ENCODE measurements around the gene SWT1.

SWT1 gene

DNA sequence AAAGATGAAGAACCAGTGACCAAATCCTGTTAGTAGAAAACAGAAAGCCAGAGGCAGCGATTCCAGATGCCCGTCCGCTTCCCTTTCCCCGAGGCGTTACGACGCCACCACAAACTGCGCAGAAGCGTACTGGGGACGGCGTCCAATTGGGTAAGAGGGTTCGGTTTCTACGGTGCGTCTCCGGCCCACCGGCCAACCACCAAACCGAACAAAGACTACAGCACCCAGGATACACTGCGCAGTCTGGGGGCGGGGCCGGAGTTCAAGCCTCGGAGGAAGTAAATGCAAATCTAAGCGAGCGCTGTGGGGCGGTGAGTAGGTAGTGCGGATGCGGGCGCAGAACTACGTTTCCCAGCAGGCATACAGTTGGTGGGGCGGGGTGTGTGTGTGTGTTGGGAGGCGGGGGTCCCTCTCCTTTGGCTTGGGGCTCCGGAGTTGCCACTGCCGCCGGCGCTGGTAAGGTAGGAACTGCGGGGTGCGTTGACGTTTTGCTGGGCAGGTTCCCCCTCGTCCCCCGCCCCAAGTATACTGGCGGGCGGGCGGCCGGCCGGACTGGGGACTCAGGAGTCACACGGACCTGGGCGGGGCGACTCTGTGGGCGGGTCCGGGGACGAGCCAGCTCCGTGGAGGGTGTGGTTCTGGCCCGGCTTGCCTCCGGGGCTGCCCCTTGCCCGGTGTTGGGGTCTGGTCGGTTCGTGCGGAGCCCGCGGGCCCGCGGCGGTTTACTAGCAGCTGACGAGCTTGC, at the start of gene SWT1, which contains the start of gene TRMT1L:
TSS of gene SWT1 (plus strand) at position 314 of the 745 bp plus-strand sequence. CDS start 3,675 bp downstream, outside the sequence.
TSS of gene TRMT1L (minus strand) at position 100 of the 745 bp plus-strand sequence. CDS start 241 bp downstream, outside the sequence.
- peak; percentile 99 for DNase-seq (ENCODE audit: low read depth)

GRCh38 chr1:185108321-185108720, 48.6 kb upstream of the SWT1 start:
- peak; percentile 37 for DNase-seq (ENCODE audit: low read depth)

GRCh38 chr1:185110145-185110544, 46.8 kb upstream of the SWT1 start:
- peak; percentile 18 for DNase-seq (ENCODE audit: low read depth)

GRCh38 chr1:185111873-185112272, 45.1 kb upstream of the SWT1 start:
- DNase-seq (ENCODE audit: low read depth): no peak

DNA sequence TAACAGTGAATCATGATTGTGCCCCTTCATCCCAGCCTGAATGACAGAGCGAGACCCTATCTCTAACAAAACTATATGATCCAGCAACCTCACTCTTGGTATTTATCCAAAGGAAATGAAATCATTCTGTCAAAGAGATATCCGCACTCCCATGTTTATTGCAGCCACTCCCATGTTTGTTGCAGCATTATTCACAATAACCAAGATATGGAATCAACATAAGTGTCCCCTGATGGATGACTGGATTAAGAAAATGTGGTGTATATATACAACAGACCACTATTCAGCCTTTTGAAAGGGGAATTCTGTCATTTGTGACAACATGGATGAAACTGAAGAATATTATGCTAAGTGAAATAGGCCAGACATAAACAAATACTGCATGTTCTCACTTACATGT, 44.6 kb upstream of the SWT1 start:
- peak; percentile 27 for DNase-seq (ENCODE audit: low read depth)

GRCh38 chr1:185129708-185130107, 27.3 kb upstream of the SWT1 start:
- DNase-seq (ENCODE audit: low read depth): no peak

GRCh38 chr1:185132534-185132933, 24.4 kb upstream of the SWT1 start:
- no peak for DNase-seq (ENCODE audit: low read depth)

DNA sequence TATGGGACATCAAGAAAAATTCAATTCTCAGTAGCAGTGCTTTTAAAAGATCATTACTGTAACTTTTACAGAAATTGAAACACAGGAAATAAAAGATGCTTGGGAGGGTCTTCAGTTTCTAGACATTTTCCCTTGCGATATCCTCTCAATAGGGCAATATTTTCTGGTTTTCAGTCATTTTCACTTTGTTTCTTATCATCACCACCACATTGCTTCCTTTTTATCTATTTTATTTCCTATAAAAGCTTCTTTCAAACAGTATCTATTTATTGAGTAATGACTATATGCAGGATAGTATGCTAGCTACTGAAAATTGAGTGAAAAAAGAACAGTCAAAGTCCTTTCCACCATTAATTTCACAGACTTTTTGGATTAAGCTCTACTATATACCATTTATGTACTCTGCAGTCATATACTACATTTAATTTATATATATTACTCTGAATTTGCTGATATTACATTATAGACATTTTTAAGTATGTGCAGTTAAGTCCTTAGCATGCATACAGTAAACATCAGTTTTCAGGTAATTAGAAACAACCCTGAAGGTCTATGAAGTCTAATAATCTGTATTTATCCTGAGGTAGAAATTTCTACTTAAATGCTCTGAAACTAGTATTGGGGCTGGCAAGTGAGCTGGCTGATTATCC, 18.9 kb upstream of the SWT1 start:
- no peak for DNase-seq (ENCODE audit: low read depth)

DNA sequence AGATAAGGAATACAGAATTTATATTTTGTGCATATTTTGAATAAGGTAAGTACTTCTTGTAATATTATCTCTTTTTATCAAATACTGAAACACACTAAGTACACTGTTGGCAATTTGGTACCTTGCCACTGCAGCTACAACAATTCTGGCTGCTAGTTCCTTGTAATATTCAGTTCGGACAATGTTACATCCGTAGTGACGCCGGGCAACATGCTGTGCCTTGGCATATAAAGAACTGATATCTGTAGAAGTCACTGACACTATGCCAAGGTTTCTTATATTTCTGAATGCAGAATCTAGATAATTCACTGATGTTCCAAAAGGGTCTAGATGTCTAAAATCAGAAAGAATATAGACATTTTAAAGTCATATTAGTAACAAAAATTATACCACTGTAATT, 17.7 kb upstream of the SWT1 start:
- DNase-seq (ENCODE audit: low read depth): no peak

GRCh38 chr1:185144233-185144632, 12.7 kb upstream of the SWT1 start:
- peak; percentile 11 for DNase-seq (ENCODE audit: low read depth)

- DNase-seq (ENCODE audit: low read depth): no peak
Measured at GRCh38 chr1:185151215-185151614, 5.8 kb upstream of the SWT1 start.

DNA sequence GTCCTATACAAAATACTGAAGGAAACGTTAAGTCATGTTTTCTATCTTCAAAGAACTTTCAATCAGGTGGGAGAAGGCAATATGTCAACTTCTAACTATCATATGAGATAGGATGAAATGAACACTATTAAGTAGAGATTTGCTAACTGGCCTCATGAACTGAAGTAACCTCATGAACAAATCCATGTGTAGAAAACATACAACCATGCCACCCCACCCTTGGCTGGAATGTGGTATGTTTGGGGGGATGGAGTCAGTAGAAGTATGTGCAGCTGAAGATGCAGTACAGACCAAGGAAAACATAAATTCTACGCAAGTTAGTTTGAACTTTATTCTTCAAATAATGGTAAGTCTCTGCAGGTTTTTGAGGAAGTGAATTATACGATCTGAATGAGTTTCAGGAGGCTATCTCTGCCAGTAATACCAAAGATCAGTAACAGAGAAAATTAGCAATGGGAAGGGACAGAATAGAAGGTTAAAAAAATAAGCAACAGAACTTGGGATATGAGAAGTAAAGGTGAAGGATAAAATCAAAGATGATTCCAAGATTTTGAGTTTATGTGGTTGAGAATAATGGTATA, 4.7 kb upstream of the SWT1 start:
- DNase-seq (ENCODE audit: low read depth): peak; percentile 17

DNA sequence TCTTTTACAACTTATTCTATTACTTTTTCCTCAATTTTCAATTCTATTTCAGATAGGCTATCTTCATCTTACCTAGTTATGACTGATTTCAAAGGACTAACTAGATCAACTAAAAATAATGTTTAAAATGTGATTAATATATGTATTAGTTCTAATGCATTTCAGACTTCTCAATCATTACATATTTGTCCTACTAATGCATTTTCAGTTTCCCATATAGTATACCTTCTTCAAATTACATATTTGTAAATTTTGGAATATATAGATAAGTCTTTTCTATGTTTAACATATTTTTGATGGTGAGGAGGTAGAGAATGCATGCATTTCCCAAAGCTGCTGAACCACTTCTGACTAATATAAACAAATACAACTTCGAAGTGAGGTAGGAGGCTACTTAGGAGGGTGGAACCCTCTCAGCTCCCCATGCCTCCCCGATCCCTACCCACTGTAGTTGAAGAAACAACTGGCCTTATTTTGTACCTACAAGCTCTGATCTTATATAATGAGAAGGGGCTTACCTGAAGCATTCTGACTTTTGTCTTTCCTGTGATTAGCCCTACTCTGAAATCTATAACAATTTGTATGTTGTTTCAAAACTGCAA, 2.0 kb upstream of the SWT1 start:
- peak; percentile 18 for DNase-seq (ENCODE audit: low read depth)

DNA sequence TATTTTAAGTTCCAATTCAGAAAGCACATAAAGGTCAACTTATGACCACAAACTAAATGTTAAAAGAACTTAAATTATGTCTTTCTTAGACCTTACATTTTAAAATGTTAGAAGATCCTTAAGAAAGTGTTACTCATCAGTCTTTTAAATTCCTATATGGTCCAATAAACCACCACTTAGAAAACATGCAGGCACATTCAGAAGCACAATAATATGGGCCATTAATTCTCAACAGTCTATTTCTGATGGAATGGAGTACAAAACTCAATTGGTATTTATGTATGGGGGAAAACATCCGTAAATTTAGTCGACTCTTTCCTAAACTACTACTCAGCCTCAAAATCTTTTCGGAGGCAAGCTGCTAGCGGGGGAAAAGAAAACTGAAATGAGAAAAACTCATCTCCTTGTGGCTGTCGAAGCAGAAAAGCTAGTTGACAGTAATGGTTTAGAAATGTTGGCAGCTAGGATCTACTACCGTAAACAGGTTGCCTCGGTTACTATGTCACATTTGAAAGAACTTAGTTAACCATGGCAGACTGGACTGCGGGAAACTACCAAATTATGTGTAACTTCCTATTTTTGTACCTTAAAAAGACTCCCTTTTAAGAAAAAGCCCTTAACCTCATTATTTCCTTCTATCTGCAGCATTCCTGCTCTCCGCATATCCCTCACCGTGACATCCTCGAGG, 1.2 kb upstream of the SWT1 start:
- peak; percentile 50 for DNase-seq (ENCODE audit: low read depth)

GRCh38 chr1:185156288-185156853, 596 bp upstream of the SWT1 start:
- peak; percentile 25 for DNase-seq (ENCODE audit: low read depth)

DNA sequence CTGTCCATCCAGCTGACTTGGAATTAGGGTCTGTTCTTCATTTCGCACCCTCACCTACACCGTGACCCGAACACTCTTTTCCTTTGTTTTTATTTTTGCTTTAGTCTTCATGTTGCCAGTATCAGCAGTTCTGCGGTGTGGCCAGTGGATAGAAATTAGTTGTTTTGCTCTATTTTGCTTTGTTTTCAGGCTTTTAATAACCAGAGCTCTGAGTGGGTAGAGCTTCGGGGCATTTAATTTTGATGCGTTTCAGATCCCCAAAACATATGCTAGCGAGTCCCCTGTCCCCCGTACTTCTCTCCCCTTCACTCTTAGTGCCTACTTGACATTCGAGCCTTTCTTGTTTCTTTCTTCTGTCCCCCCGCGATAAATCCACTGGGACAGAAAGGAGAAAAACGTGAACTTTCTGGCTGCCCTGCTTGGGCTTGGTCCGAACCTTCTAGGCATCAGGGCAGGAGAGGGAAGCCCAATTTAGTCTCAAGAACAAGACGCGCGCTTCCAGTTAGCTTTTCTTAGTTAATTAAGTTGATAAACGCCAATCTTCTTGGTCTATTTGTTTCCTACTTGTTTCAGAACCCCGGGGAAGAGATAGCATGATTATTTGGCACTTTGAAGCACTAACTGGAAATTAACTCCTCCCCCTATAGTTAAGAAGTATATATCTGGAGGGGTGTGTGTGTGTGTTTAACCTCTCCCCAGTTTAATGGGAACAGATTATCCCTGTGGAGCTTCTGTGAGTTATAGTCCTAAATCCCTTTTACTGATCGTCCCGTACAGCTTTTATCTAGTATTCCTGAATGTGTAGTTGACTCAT, 839 bp downstream of the SWT1 start:
- DNase-seq (ENCODE audit: low read depth): peak; percentile 31

DNA sequence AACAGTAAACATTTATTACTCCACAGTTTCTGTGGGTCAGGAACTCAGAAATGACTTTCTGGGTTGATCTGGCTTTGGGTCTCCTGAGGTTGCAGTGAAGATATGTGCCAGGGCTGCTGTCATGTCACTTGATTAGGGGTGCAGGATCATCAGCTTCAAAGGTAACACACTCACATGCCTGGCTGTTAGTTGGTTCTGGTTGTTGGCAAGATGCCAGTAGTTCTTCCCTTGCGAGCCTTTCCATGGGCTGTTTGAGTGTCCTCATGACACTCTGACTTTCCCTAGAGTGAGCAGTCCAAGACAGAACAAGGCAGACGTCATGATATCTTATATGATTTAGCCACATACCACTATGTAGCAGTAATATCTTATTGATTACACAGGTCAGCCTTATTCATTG, 1.8 kb downstream of the SWT1 start:
- no peak for DNase-seq (ENCODE audit: low read depth)

DNA sequence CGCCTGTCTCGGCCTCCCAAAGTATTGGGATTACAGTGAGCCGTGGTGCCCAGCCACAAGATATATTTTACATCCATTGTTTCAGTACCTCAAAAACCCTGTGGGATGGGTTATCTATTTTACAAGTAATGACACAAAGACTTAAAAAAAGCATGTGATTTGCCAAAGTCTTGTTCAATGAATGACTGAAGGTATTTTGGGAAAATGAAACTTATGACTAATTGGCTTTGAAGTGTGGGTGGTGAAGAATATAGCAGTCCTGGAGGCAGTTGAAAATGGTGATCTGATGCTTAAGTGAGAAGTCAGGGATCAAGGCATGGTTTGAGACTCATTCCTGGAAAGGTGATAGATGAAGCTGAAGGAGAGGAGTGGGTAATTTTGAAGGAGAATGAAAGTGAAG, 3.0 kb downstream of the SWT1 start:
- no peak for DNase-seq (ENCODE audit: low read depth)

DNA sequence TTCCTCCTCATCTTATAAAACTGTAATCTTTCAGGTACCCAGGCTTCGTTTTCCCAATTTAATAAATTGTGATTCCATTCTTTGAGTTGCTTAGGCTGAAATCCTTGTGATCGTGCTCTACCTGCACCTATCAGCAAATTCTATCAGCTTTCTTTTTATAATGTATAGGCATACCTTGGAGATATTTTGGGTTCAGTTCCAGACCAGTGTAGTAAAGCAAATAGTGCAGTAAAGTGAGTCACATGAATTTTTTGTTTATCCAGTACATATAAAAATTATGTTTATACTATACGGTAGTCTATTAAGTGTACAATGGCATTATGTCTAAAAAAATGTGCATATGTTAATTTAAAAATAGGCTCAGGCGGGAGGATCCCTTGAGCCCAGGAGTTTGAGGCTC, 5.5 kb downstream of the SWT1 start:
- no peak for DNase-seq (ENCODE audit: low read depth)

- no peak for DNase-seq (ENCODE audit: low read depth)
Measured at GRCh38 chr1:185166106-185166505, 9.1 kb downstream of the SWT1 start.

GRCh38 chr1:185170291-185170848, 13.4 kb downstream of the SWT1 start:
- peak; percentile 61 for DNase-seq (ENCODE audit: low read depth)
